GM20000 (cell line): ENCODE measurements around the gene TPST1.
"Not testable (repeated sequence)": the region's sequence is repeated elsewhere in the genome, so short reads cannot be mapped to it uniquely, and the experiment has no call there.

Experiments
- DNase-seq: peaks from one replicate; pipeline ENCODE4 v3.0.0; 2012; ENCODE audit warnings: low spot score
- CTCF ChIP-seq: IDR thresholded peaks from 2 replicates; pipeline ENCODE4 v1.5.1; 2012; ENCODE audit warnings: mild to moderate bottlenecking, control low read depth; ENCODE audit errors: extremely low read depth, missing control alignments

TPST1 gene

GRCh38 chr7:66355756-66356155 lies 150.6 kb downstream of the TPST1 start:
- DNase-seq: no peak
- TF ChIP-seq CTCF: no peak

- DNase-seq: no peak
- TF ChIP-seq CTCF: no peak
These were observed 151.2 kb downstream of the TPST1 start for GRCh38 chr7:66356277-66356721.

GRCh38 chr7:66357087-66357486 lies 152.0 kb downstream of the TPST1 start:
- DNase-seq: no peak
- no peak for TF ChIP-seq CTCF

GRCh38 chr7:66359656-66360211 lies 154.6 kb downstream of the TPST1 start:
- DNase-seq: no peak
- TF ChIP-seq CTCF: no peak

- no peak for DNase-seq
- no peak for TF ChIP-seq CTCF
These were observed 157.0 kb downstream of the TPST1 start for GRCh38 chr7:66362136-66362535.

GRCh38 chr7:66363635-66364034 lies 158.5 kb downstream of the TPST1 start:
- DNase-seq: no peak

GRCh38 chr7:66365031-66365430 lies 159.9 kb downstream of the TPST1 start:
- not testable (repeated sequence) for DNase-seq

More at GRCh38 chr7:66363635-66364034, 158.5 kb downstream of the TPST1 start:
- no peak for TF ChIP-seq CTCF

- no peak for TF ChIP-seq CTCF
- no peak for DNase-seq
These were observed 166.1 kb downstream of the TPST1 start for GRCh38 chr7:66371096-66371824.

- DNase-seq: not testable (repeated sequence)
These were observed 169.2 kb downstream of the TPST1 start for GRCh38 chr7:66374141-66374840.
